GM12892 (cell line): Measurements from ENCODE around the gene PTX4.

Experiments used
- POLR2A ChIP-seq: IDR thresholded peaks from 2 replicates; pipeline ENCODE4 v1.6.1; 2011; ENCODE audit warnings: low read depth, low read length, control low read depth
- TAF1 ChIP-seq: IDR thresholded peaks from 2 replicates; pipeline ENCODE4 v1.6.1; 2011; ENCODE audit warnings: low read depth, mild to moderate bottlenecking, control low read depth, low read length, borderline replicate concordance

DNA sequence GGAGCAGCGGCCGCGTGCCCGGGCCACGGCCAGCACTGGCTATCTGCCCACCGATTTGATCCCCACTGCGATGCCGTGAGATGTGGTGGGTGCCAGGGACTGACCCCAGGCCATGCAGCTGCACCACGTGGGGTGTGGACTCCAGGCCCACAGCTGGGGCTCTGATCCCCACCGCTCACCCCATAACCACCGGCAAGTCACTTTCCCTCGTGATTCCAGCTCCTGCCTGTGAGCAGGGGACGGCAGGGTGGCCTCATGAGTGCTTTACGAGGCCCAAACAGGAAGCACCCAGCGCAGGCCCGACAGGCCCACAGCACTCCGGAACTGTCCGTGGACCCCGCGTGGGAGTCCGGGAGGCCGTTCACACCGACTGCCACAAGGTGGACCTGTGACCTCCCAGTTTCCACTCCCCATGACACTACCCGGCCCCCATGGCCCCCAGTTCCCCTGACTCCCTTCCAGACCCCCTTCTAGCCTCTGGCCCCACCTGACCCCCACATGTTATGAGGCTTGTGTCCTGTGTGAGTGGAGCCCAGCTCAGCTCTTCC lies 616 bp downstream of the PTX4 start:
- no peak for TF ChIP-seq POLR2A
- TF ChIP-seq TAF1, result no peak
